ENCODE data around the gene ABCA2.

Gene ABCA2

DNA sequence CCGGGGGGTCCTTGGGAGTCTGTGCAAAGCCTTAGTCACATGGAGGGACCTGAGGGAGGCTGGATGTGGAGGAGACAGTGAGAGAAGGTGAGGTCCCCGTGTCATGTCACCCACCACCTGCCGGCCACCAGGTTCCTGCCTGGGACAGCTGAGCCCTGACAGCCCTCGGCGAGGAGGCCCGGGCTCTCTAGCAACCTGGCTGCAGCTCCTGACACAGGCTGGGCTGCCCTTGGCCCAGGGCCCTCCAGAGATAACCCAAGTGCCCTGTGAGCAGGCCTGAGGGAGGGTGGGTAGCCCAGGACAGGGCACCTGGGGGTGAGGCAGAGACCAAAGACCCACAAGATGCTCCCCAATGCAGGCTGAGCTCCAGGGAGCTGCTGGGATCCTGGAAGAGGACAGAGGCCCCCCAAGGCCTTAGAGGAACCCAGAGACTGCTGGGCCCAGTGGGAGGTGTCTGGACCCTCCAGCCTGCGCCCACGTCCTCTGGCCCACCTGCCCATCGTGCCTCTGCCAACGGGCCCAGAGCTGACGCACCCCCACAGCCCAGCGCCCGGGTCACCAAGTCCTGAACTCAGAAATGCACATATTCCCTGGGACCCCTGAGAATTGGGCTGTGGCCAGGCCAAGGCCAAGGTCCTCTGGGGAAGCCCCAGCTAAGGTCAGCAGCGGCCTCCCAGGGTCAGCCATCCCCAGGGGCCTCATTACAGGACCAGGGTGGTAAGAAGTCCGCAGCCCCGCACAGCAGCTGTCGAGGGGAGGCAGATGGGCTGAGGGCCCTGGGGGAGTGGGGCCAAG lies 59.5 kb downstream of the ABCA2 start:
- DNase-seq (ENCODE audit: low spot score) (no peak), FAIRE-seq (no peak)

GRCh38 chr9:136965771-136966484 lies 62.1 kb downstream of the ABCA2 start:
- FAIRE-seq (no peak), DNase-seq (ENCODE audit: low spot score) (no peak)

DNA sequence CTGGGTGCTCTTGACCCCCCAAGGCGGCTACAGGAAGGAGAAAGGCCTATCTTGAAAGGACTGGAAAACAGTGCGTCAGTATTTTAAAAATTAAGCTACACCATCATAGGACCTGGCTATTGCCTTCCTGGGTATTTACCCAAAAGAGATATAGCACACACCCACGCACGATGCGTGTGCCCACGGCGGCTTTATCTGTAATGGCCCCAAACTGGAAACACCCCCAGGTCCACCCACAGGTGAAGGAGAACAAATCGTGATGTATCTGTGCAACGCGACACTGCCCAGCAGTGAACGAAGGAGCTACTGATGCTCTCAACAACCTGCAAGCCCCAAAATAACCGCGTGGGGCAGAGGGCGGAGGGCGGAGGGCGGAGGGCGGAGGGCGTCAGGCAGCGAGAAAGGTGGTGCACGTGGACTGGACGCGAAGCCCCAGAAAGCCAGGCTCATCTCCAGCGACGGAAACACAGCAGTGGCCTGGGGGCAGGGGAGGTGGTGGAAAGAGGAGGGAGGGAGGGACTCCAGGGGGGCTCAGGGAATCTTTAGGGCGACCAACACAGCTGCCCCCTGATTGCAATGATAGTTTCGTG lies 63.1 kb downstream of the ABCA2 start:
- DNase-seq (ENCODE audit: low spot score) = no peak
- no peak for FAIRE-seq

- FAIRE-seq (no peak), DNase-seq (ENCODE audit: low spot score) (no peak)
Measured at GRCh38 chr9:136964171-136964689, 63.8 kb downstream of the ABCA2 start.

DNA sequence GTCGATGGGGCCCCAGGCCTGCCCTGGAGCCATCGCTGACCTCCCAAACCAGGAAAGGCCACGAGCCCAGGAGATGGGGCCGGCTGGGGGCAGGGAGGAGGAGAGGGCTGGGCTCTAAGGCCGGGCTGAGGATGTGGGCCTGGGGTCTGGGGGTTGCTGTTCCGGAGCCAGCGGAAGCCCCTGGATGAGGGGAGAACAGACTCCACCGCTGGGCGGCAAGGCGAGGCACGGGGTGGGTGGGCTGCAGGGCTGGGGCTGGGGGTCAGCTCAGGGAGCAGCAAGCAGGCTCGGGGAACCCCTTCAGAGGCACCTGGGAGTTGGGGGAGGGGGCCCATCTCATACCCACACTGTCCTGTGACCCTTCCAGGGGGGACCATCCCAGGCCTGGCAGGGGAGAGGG lies 64.3 kb downstream of the ABCA2 start:
- FAIRE-seq = no peak
- no peak for DNase-seq (ENCODE audit: low spot score)

- no peak for FAIRE-seq
- no peak for DNase-seq (ENCODE audit: low spot score)
Measured at GRCh38 chr9:136963341-136963740, 64.7 kb downstream of the ABCA2 start.

GRCh38 chr9:136962701-136963248 lies 65.3 kb downstream of the ABCA2 start:
- no peak for DNase-seq (ENCODE audit: low spot score)
- FAIRE-seq = no peak

DNA sequence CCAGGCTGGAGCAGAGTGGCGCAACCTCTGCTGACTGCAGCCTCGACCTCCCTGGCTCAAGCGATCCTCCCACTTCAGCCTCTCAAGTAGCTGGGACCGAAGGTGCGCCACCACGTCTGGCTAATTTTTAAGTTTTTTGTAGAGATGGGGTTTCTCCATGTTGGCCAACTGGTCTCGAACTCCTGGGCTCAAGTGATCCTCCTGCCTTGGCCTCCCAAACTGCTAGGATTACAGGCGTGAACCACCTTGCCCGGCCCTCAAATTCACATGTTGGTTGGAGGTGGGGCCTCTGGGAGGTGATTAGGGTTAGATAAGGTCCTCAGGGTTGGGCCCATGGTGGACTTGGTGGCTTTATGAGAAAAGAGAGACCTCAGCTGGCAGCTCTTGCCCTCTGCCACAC lies 65.9 kb downstream of the ABCA2 start:
- FAIRE-seq (no peak), DNase-seq (ENCODE audit: low spot score) (no peak)

DNA sequence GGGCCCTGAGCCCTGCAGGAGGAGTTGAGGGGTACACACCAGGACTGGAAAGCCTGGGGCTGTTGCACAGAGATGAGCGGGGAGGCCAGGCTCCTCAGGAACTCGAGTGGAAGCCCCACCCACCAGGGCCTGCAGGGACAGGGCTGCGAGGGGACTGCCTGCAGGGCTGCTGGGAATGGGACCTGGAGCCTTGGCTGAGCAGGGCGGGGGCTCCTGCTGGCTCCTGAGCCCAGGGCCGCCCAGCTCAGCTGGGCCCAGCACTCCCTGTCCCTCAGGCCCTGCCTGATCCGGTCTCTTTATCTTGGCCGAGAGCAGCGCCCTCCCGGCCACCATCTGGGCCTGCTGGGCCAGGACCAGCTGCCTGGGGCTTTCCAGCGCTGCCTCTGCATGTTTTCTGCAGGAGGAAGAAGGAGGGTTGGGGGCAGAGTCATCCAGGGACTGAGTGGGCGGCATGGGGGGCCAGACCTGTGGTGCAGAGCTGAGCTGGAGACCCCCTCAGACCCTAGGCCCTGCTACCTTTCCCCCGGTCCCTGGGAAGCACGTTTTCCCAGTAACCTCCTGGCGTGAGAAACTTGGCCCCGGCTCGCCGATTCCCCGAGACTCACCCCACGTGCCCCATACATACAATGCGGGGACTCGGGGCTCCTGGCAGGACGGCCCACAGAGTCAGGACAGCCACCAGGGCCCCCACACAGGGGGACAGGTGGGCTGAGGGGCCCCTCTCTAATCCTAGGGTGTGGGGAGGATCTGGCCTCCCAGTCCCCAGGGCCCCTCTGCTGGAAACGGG lies 66.6 kb downstream of the ABCA2 start:
- no peak for FAIRE-seq
- DNase-seq (ENCODE audit: low spot score) = no peak

DNA sequence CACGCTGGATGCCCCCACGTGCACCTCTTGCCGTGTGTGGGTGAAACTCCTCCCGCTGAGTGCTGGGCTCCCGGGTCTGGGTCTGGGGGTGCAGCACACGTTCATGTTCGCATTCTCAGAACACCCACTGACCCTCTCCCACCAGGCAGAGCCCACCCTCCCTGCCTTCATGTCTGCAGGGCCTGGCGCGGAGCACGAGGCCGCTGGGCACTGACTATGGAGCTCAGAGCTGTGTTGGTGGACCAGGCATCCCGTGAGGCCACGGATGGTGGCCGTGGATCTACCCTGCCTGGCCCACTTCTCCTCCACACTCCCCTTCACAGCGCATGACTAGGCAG lies 67.1 kb downstream of the ABCA2 start:
- DNase-seq (ENCODE audit: low spot score) = no peak
- FAIRE-seq = no peak

- no peak for DNase-seq (ENCODE audit: low spot score)
- FAIRE-seq = peak; percentile 62
Measured at GRCh38 chr9:136960212-136960937, 67.7 kb downstream of the ABCA2 start.

GRCh38 chr9:136958898-136959850 lies 68.9 kb downstream of the ABCA2 start:
- no peak for FAIRE-seq
- no peak for DNase-seq (ENCODE audit: low spot score)

DNA sequence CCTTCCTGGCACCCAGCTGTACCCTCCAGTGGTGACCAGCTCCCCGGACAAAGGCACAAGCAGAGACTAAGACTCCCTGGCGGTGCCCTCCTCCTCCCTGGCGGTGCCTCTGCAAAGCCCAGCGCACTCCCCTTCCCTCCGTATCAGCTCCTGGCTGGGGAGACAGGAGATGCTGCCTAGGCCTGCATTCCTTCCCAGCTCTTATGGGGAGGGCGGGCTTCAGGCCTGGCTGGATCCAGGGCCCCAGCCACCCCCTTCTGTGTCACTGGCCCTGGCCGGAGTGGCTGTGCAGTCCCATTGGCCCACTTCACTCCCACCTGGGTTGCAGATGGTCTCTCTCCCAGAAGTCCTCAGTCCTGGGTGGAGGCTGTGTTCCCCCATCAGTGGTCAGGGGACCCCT lies 69.6 kb downstream of the ABCA2 start:
- FAIRE-seq (no peak), DNase-seq (ENCODE audit: low spot score) (no peak)

GRCh38 chr9:136957901-136958300 lies 70.1 kb downstream of the ABCA2 start:
- FAIRE-seq (no peak), DNase-seq (ENCODE audit: low spot score) (no peak)

GRCh38 chr9:136957461-136957860 lies 70.6 kb downstream of the ABCA2 start:
- FAIRE-seq = no peak
- DNase-seq (ENCODE audit: low spot score) = no peak

Data from urothelium cell line (cell line).